Measurements from ENCODE around the gene COL9A2. TPM values are rescaled to one million over a fixed set of nuclear protein-coding genes. Genes with fewer than 3 reads are reported as not detected.
"Not testable (repeated sequence)": the region's sequence is repeated elsewhere in the genome, so short reads cannot be mapped to it uniquely, and the experiment has no call there.

Gene COL9A2
- total RNA-seq, 6 experiments from 2014 or later: 0.16 to 0.99 (median 0.46) TPM

GRCh38 chr1:40351124-40351523 lies 34.0 kb upstream of the COL9A2 start:
- Histone ChIP-seq H3K4me1 (no peaks in the 10 kb centered on the region), H3K4me3 (no peak overlapping the region), H3K36me3 (no peaks in the 10 kb centered on the region), H3K27me3 (no peaks in the 10 kb centered on the region), H3K27ac (no peak overlapping the region), H3K9me3 (no peaks in the 10 kb centered on the region)
- TF ChIP-seq POLR2A (IDR thresholded peaks at IDR 0.05) (no peak), CTCF (IDR thresholded peaks at IDR 0.05) (no peak)
- ATAC-seq: no peak
- no peak for DNase-seq
- intact Hi-C loops (cut with DNase I): no loop called here
- 83% methylated on average over 2 of the region's 2 CpGs for WGBS (ENCODE audit: insufficient coverage, low coverage, low lambda C conversion rate, missing lambda C conversion rate)

GRCh38 chr1:40350391-40350790 lies 33.3 kb upstream of the COL9A2 start:
- intact Hi-C loops (cut with DNase I): no loop called here
- H3K27ac ChIP-seq: no peak overlapping the region
- H3K4me3 ChIP-seq: no peak overlapping the region
- WGBS (ENCODE audit: insufficient coverage, low coverage, low lambda C conversion rate, missing lambda C conversion rate): 67% methylated on average over 1 of the region's 2 CpGs
- ATAC-seq: no peak
- no peaks in the 10 kb centered on the region for H3K36me3 ChIP-seq
- H3K4me1 ChIP-seq: no peaks in the 10 kb centered on the region
- no peak for DNase-seq
- no peaks in the 10 kb centered on the region for H3K9me3 ChIP-seq
- no peak for TF ChIP-seq POLR2A (IDR thresholded peaks at IDR 0.05)
- TF ChIP-seq CTCF (IDR thresholded peaks at IDR 0.05): no peak
- no peaks in the 10 kb centered on the region for H3K27me3 ChIP-seq

GRCh38 chr1:40344597-40344996 lies 27.5 kb upstream of the COL9A2 start:
- H3K27me3 ChIP-seq: no peaks in the 10 kb centered on the region
- peak; percentile 71 to 86 (median 83) for ATAC-seq
- H3K4me3 ChIP-seq: peak overlapping the region in 1 of 3 donors; percentile 1
- intact Hi-C loops (cut with DNase I): no loop called here
- peaks cover 0 to 6% (median 0%) of the 10 kb centered on the region in 4 donors for H3K4me1 ChIP-seq
- H3K9me3 ChIP-seq: no peaks in the 10 kb centered on the region
- 24% methylated on average over 6 of the region's 6 CpGs for WGBS (ENCODE audit: insufficient coverage, low coverage, low lambda C conversion rate, missing lambda C conversion rate)
- TF ChIP-seq POLR2A (IDR thresholded peaks at IDR 0.05) (peak; percentile 69), CTCF (IDR thresholded peaks at IDR 0.05) (no peak)
- no peaks in the 10 kb centered on the region for H3K36me3 ChIP-seq
- peak overlapping the region in 1 of 3 donors; percentile 20 for H3K27ac ChIP-seq
- DNase-seq: peak in 2 of 3 donors; percentile 49 to 57

GRCh38 chr1:40342381-40342717 lies 25.3 kb upstream of the COL9A2 start:
- Histone ChIP-seq H3K4me1 (peaks cover 0 to 13% (median 0%) of the 10 kb centered on the region in 4 donors), H3K27ac (peak overlapping the region; percentile 26 to 54 (median 45))
- intact Hi-C loops (cut with DNase I); H3K27me3 ChIP-seq; H3K9me3 ChIP-seq; DNase-seq; ATAC-seq; H3K4me3 ChIP-seq; H3K36me3 ChIP-seq: not testable (repeated sequence)
- 56% methylated on average over 2 of the region's 3 CpGs for WGBS (ENCODE audit: insufficient coverage, low coverage, low lambda C conversion rate, missing lambda C conversion rate)

GRCh38 chr1:40341491-40342380 lies 24.6 kb upstream of the COL9A2 start:
- 52% methylated on average over 6 of the region's 6 CpGs for WGBS (ENCODE audit: insufficient coverage, low coverage, low lambda C conversion rate, missing lambda C conversion rate)

More at GRCh38 chr1:40341491-40342380, 24.6 kb upstream of the COL9A2 start:
- TF ChIP-seq CTCF (IDR thresholded peaks at IDR 0.05) (no peak), POLR2A (IDR thresholded peaks at IDR 0.05) (no peak)
- H3K9me3 ChIP-seq: no peaks in the 10 kb centered on the region
- peak overlapping the region; percentile 26 to 54 (median 50) for H3K27ac ChIP-seq
- H3K4me1 ChIP-seq: peaks cover 0 to 13% (median 0%) of the 10 kb centered on the region in 4 donors
- ATAC-seq: peak; percentile 13 to 67 (median 26)
- H3K36me3 ChIP-seq: no peaks in the 10 kb centered on the region
- DNase-seq: no peak
- no peaks in the 10 kb centered on the region for H3K27me3 ChIP-seq
- no peak overlapping the region for H3K4me3 ChIP-seq
- intact Hi-C loops (cut with DNase I): no loop called here

Data from right lobe of liver (tissue), 6 donors.